Measurements from ENCODE around the gene TMEM253. TPM values are rescaled to one million over a fixed set of nuclear protein-coding genes. Genes with fewer than 3 reads are reported as not detected.
A peak's percentile ranks its signal among the peaks of the same experiment; 100 is the strongest.

TMEM253 gene
- total and polyA plus RNA-seq, 4 donors = 0.43 to 1.7 (median 0.61) TPM

GRCh38 chr14:21070610-21071224 lies 30.1 kb upstream of the TMEM253 start:
- H3K9me3 ChIP-seq (ENCODE audit: control insufficient read depth, insufficient read depth, low read length) = no peaks in the 10 kb centered on the region
- WGBS (ENCODE audit: insufficient coverage) = under 1% methylated on average over 20 of the region's 23 CpGs
- peaks cover 33% of the 10 kb centered on the region for H3K36me3 ChIP-seq (ENCODE audit: control insufficient read depth, insufficient read depth, low read length)
- peak in 1 of 6 donors; percentile 63 for DNase-seq (ENCODE audit: low read depth in 4 of 6, low spot score in 6 of 6)
- no peaks in the 10 kb centered on the region for H3K27me3 ChIP-seq (ENCODE audit: control insufficient read depth, insufficient read depth, low read length)
- peak overlapping the region; percentile 89 for H3K4me3 ChIP-seq (ENCODE audit: low read depth, low read length)
- peak overlapping the region; percentile 97 for H3K27ac ChIP-seq (ENCODE audit: low read depth, low read length)
- H3K4me1 ChIP-seq (ENCODE audit: control insufficient read depth, insufficient read depth, low read length) = peaks cover 60% of the 10 kb centered on the region

GRCh38 chr14:21071225-21072030 lies 29.4 kb upstream of the TMEM253 start:
- Histone ChIP-seq H3K27me3 (ENCODE audit: control insufficient read depth, insufficient read depth, low read length) (no peaks in the 10 kb centered on the region), H3K27ac (ENCODE audit: low read depth, low read length) (peak overlapping the region; percentile 97), H3K4me3 (ENCODE audit: low read depth, low read length) (peak overlapping the region; percentile 89), H3K4me1 (ENCODE audit: control insufficient read depth, insufficient read depth, low read length) (peaks cover 60% of the 10 kb centered on the region), H3K36me3 (ENCODE audit: control insufficient read depth, insufficient read depth, low read length) (peaks cover 37% of the 10 kb centered on the region), H3K9me3 (ENCODE audit: control insufficient read depth, insufficient read depth, low read length) (no peaks in the 10 kb centered on the region)
- WGBS (ENCODE audit: insufficient coverage) = under 1% methylated on average over 31 of the region's 37 CpGs
- peak in 4 of 6 donors; percentile 57 to 95 (median 82) for DNase-seq (ENCODE audit: low read depth in 4 of 6, low spot score in 6 of 6)

GRCh38 chr14:21072031-21072473 lies 28.8 kb upstream of the TMEM253 start:
- H3K27ac ChIP-seq (ENCODE audit: low read depth, low read length) = peak overlapping the region; percentile 97
- DNase-seq (ENCODE audit: low read depth in 4 of 6, low spot score in 6 of 6) = peak in 1 of 6 donors; percentile 52
- H3K4me3 ChIP-seq (ENCODE audit: low read depth, low read length) = peak overlapping the region; percentile 89
- peaks cover 60% of the 10 kb centered on the region for H3K4me1 ChIP-seq (ENCODE audit: control insufficient read depth, insufficient read depth, low read length)
- 11% methylated on average over 1 of the region's 4 CpGs for WGBS (ENCODE audit: insufficient coverage)
- no peaks in the 10 kb centered on the region for H3K27me3 ChIP-seq (ENCODE audit: control insufficient read depth, insufficient read depth, low read length)
- peaks cover 44% of the 10 kb centered on the region for H3K36me3 ChIP-seq (ENCODE audit: control insufficient read depth, insufficient read depth, low read length)
- no peaks in the 10 kb centered on the region for H3K9me3 ChIP-seq (ENCODE audit: control insufficient read depth, insufficient read depth, low read length)

GRCh38 chr14:21072781-21073339 lies 28.0 kb upstream of the TMEM253 start:
- Histone ChIP-seq H3K27me3 (ENCODE audit: control insufficient read depth, insufficient read depth, low read length) (no peaks in the 10 kb centered on the region), H3K36me3 (ENCODE audit: control insufficient read depth, insufficient read depth, low read length) (peaks cover 51% of the 10 kb centered on the region), H3K4me1 (ENCODE audit: control insufficient read depth, insufficient read depth, low read length) (peaks cover 60% of the 10 kb centered on the region), H3K4me3 (ENCODE audit: low read depth, low read length) (no peak overlapping the region), H3K27ac (ENCODE audit: low read depth, low read length) (peak overlapping the region; percentile 97), H3K9me3 (ENCODE audit: control insufficient read depth, insufficient read depth, low read length) (no peaks in the 10 kb centered on the region)
- no peak for DNase-seq (ENCODE audit: low read depth in 4 of 6, low spot score in 6 of 6)
- 91% methylated on average over 9 of the region's 9 CpGs for WGBS (ENCODE audit: insufficient coverage)

GRCh38 chr14:21073921-21074320 lies 26.9 kb upstream of the TMEM253 start:
- 90% methylated on average over 9 of the region's 9 CpGs for WGBS (ENCODE audit: insufficient coverage)
- DNase-seq (ENCODE audit: low read depth in 4 of 6, low spot score in 6 of 6) = no peak
- H3K4me1 ChIP-seq (ENCODE audit: control insufficient read depth, insufficient read depth, low read length) = peaks cover 54% of the 10 kb centered on the region
- no peaks in the 10 kb centered on the region for H3K27me3 ChIP-seq (ENCODE audit: control insufficient read depth, insufficient read depth, low read length)
- H3K36me3 ChIP-seq (ENCODE audit: control insufficient read depth, insufficient read depth, low read length) = peaks cover 61% of the 10 kb centered on the region
- H3K27ac ChIP-seq (ENCODE audit: low read depth, low read length) = no peak overlapping the region
- H3K9me3 ChIP-seq (ENCODE audit: control insufficient read depth, insufficient read depth, low read length) = no peaks in the 10 kb centered on the region
- no peak overlapping the region for H3K4me3 ChIP-seq (ENCODE audit: low read depth, low read length)

- Histone ChIP-seq H3K4me3 (ENCODE audit: low read depth, low read length) (no peak overlapping the region), H3K9me3 (ENCODE audit: control insufficient read depth, insufficient read depth, low read length) (no peaks in the 10 kb centered on the region), H3K36me3 (ENCODE audit: control insufficient read depth, insufficient read depth, low read length) (peaks cover 68% of the 10 kb centered on the region), H3K27ac (ENCODE audit: low read depth, low read length) (no peak overlapping the region), H3K27me3 (ENCODE audit: control insufficient read depth, insufficient read depth, low read length) (no peaks in the 10 kb centered on the region), H3K4me1 (ENCODE audit: control insufficient read depth, insufficient read depth, low read length) (peaks cover 47% of the 10 kb centered on the region)
- DNase-seq (ENCODE audit: low read depth in 4 of 6, low spot score in 6 of 6) = no peak
- 89% methylated on average over 25 of the region's 26 CpGs for WGBS (ENCODE audit: insufficient coverage)
Observed at GRCh38 chr14:21074398-21075272, 26.2 kb upstream of the TMEM253 start.

- Histone ChIP-seq H3K4me3 (ENCODE audit: low read depth, low read length) (no peak overlapping the region), H3K27me3 (ENCODE audit: control insufficient read depth, insufficient read depth, low read length) (no peaks in the 10 kb centered on the region), H3K36me3 (ENCODE audit: control insufficient read depth, insufficient read depth, low read length) (peaks cover 78% of the 10 kb centered on the region), H3K9me3 (ENCODE audit: control insufficient read depth, insufficient read depth, low read length) (no peaks in the 10 kb centered on the region), H3K4me1 (ENCODE audit: control insufficient read depth, insufficient read depth, low read length) (peaks cover 38% of the 10 kb centered on the region), H3K27ac (ENCODE audit: low read depth, low read length) (no peak overlapping the region)
- WGBS (ENCODE audit: insufficient coverage) = 84% methylated on average over 9 of the region's 9 CpGs
- no peak for DNase-seq (ENCODE audit: low read depth in 4 of 6, low spot score in 6 of 6)
Observed at GRCh38 chr14:21075719-21076437, 25.0 kb upstream of the TMEM253 start.

- no peak for DNase-seq (ENCODE audit: low read depth in 4 of 6, low spot score in 6 of 6)
- Histone ChIP-seq H3K36me3 (ENCODE audit: control insufficient read depth, insufficient read depth, low read length) (peaks cover 94% of the 10 kb centered on the region), H3K27me3 (ENCODE audit: control insufficient read depth, insufficient read depth, low read length) (no peaks in the 10 kb centered on the region), H3K27ac (ENCODE audit: low read depth, low read length) (no peak overlapping the region), H3K4me3 (ENCODE audit: low read depth, low read length) (no peak overlapping the region), H3K9me3 (ENCODE audit: control insufficient read depth, insufficient read depth, low read length) (no peaks in the 10 kb centered on the region), H3K4me1 (ENCODE audit: control insufficient read depth, insufficient read depth, low read length) (peaks cover 26% of the 10 kb centered on the region)
- 70% methylated on average over 1 of the region's 2 CpGs for WGBS (ENCODE audit: insufficient coverage)
Observed at GRCh38 chr14:21077672-21078071, 23.2 kb upstream of the TMEM253 start.

GRCh38 chr14:21078287-21078686 lies 22.6 kb upstream of the TMEM253 start:
- 90% methylated on average over 3 of the region's 5 CpGs for WGBS (ENCODE audit: insufficient coverage)
- peaks cover 94% of the 10 kb centered on the region for H3K36me3 ChIP-seq (ENCODE audit: control insufficient read depth, insufficient read depth, low read length)
- DNase-seq (ENCODE audit: low read depth in 4 of 6, low spot score in 6 of 6) = no peak
- no peaks in the 10 kb centered on the region for H3K27me3 ChIP-seq (ENCODE audit: control insufficient read depth, insufficient read depth, low read length)
- H3K4me3 ChIP-seq (ENCODE audit: low read depth, low read length) = no peak overlapping the region
- no peaks in the 10 kb centered on the region for H3K9me3 ChIP-seq (ENCODE audit: control insufficient read depth, insufficient read depth, low read length)
- no peak overlapping the region for H3K27ac ChIP-seq (ENCODE audit: low read depth, low read length)
- H3K4me1 ChIP-seq (ENCODE audit: control insufficient read depth, insufficient read depth, low read length) = peaks cover 21% of the 10 kb centered on the region

Data from spinal cord (tissue), 10 donors.